ENCODE measurements around the gene AFAP1.

GRCh38 chr4:7808181-7808580 is 131.5 kb downstream of the AFAP1 start:
- TF ChIP-seq, protein P1, sequence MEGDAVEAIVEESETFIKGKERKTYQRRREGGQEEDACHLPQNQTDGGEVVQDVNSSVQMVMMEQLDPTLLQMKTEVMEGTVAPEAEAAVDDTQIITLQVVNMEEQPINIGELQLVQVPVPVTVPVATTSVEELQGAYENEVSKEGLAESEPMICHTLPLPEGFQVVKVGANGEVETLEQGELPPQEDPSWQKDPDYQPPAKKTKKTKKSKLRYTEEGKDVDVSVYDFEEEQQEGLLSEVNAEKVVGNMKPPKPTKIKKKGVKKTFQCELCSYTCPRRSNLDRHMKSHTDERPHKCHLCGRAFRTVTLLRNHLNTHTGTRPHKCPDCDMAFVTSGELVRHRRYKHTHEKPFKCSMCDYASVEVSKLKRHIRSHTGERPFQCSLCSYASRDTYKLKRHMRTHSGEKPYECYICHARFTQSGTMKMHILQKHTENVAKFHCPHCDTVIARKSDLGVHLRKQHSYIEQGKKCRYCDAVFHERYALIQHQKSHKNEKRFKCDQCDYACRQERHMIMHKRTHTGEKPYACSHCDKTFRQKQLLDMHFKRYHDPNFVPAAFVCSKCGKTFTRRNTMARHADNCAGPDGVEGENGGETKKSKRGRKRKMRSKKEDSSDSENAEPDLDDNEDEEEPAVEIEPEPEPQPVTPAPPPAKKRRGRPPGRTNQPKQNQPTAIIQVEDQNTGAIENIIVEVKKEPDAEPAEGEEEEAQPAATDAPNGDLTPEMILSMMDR (IDR thresholded peaks at IDR 0.05): no peak
- no peak for TF ChIP-seq POLR2A (IDR thresholded peaks at IDR 0.05)

Measured in lower leg skin (tissue), 3 donors.